Breast epithelium (tissue), 4 donors: Measurements from ENCODE around the gene ARHGAP10. TPM values are rescaled to one million over a fixed set of nuclear protein-coding genes. Genes with fewer than 3 reads are reported as not detected.

Experiments
- DNase-seq, 2 donors: peaks; one replicate each; pipeline ENCODE4 v3.0.0-alpha.2; 2019; ENCODE audit warnings: low spot score in 2 of 2
- H3K27ac ChIP-seq, 2 donors: fragments of 200-600 bp; sonication (generic) in 1 of 2; one replicate each; pipeline ENCODE4 v1.5.1; 2016 to 2019; ENCODE audit warnings: mild to moderate bottlenecking in 1 of 2
- H3K27me3 ChIP-seq, 2 donors: fragments of 200-600 bp; sonication (generic) in 1 of 2; one replicate each; pipeline versions ENCODE4 v1.5.1 to v1.6.0; 2017 to 2019; ENCODE audit warnings: control low read depth in 1 of 2, mild to moderate bottlenecking in 1 of 2
- H3K36me3 ChIP-seq: fragments of 200-600 bp; one replicate; pipeline ENCODE4 v1.5.1; 2019
- H3K4me1 ChIP-seq, 2 donors: fragments of 200-600 bp; sonication (generic); one replicate each; pipeline ENCODE4 v1.5.1; 2016 to 2019; ENCODE audit warnings: control low read depth in 1 of 2
- H3K4me3 ChIP-seq, 3 donors: fragments of 200-600 bp; sonication (generic); 1 replicate in 2 of 3; 2 replicates in 1 of 3; pipeline ENCODE4 v1.5.1; 2016 to 2019; ENCODE audit warnings: mild to moderate bottlenecking in 3 of 3, moderate library complexity in 2 of 3
- H3K9me3 ChIP-seq, 2 donors: fragments of 200-600 bp; sonication (generic) in 1 of 2; one replicate each; pipeline ENCODE4 v1.5.1; 2016 to 2019; ENCODE audit warnings: control low read depth in 1 of 2
- POLR2A ChIP-seq: fragments of 450-650 bp; IDR thresholded peaks from one replicate; pipeline ENCODE4 v1.6.1; 2016; ENCODE audit warnings: antibody characterized with exemption, mild to moderate bottlenecking, moderate library complexity
- POLR2AphosphoS5 ChIP-seq, 3 donors: sonication (generic); formaldehyde crosslinking; IDR thresholded peaks; one replicate each; pipeline ENCODE4 v1.6.1; 2017; ENCODE audit warnings: antibody characterized with exemption in 3 of 3
- intact Hi-C: fragments of 100-400 bp; cut with DNase I; formaldehyde crosslinking; loops from one replicate; pipeline ENCODE4 v1.15.1; 2023; ENCODE audit warnings: low total_unique reads
- total RNA-seq, 3 donors: library from RNA; depleted of rRNA; stranded (reverse); fragments of >200 nt; gene quantifications; one replicate each; pipeline ENCODE4 v1.1.0, GENCODE V29; 2016
- TF ChIP-seq, protein P1 (sequence below), 3 donors: fragments of 450-650 bp; IDR thresholded peaks; one replicate each; pipeline ENCODE4 v1.5.1; 2016 to 2017; ENCODE audit warnings: antibody characterized with exemption in 3 of 3, mild to moderate bottlenecking in 3 of 3, moderate library complexity in 3 of 3

The ARHGAP10 gene
- total RNA-seq, 3 donors from 2014 or later, result 49.5 to 138 (median 62.6) TPM

- TF ChIP-seq POLR2A (no peak), POLR2AphosphoS5 (IDR thresholded peaks at IDR 0.05) (no peak)
- TF ChIP-seq, protein P1, sequence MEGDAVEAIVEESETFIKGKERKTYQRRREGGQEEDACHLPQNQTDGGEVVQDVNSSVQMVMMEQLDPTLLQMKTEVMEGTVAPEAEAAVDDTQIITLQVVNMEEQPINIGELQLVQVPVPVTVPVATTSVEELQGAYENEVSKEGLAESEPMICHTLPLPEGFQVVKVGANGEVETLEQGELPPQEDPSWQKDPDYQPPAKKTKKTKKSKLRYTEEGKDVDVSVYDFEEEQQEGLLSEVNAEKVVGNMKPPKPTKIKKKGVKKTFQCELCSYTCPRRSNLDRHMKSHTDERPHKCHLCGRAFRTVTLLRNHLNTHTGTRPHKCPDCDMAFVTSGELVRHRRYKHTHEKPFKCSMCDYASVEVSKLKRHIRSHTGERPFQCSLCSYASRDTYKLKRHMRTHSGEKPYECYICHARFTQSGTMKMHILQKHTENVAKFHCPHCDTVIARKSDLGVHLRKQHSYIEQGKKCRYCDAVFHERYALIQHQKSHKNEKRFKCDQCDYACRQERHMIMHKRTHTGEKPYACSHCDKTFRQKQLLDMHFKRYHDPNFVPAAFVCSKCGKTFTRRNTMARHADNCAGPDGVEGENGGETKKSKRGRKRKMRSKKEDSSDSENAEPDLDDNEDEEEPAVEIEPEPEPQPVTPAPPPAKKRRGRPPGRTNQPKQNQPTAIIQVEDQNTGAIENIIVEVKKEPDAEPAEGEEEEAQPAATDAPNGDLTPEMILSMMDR (IDR thresholded peaks at IDR 0.05), result no peak
- no peaks in the 10 kb centered on the region for H3K36me3 ChIP-seq
- H3K4me1 ChIP-seq, result no peaks in the 10 kb centered on the region
- H3K27ac ChIP-seq, result no peak overlapping the region
- H3K9me3 ChIP-seq, result no peaks in the 10 kb centered on the region
- H3K4me3 ChIP-seq, result no peak overlapping the region
- H3K27me3 ChIP-seq, result no peaks in the 10 kb centered on the region
- intact Hi-C loops, result loop anchor here (10.0 kb wide), 2 partner anchors 87 to 127 kb away; no protein-coding TSS in a partner anchor
- DNase-seq, result no peak
These were observed 5.7 kb downstream of the ARHGAP10 start for GRCh38 chr4:147737623-147738022.

DNA sequence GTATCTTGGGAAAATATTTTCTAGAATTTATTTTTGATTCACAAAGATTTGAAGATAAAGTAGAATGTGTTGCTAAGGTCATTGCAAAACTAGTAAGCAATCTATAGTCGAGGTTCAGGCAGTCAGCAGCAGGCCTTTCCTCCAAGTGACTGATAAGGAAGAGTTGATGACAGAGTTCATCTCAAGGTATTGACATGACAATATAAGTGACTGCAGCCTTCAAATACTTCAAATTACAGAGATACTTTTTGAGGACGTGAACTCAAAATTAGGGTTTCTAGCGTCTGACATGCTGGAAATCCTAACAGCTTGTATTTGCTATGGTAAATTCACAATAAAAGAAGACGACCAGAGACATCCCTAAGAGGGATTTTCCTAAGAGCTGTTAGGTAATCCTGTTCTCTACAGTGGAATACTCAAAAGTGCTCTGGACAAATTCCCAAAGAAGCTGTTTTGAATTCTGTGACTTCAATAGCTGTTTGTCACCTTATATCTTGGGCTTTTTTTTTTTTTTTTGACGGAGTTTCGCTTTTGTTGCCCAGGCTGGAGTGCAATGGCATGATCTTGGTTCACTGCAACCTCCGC, 7.4 kb downstream of the ARHGAP10 start:
- no peaks in the 10 kb centered on the region for H3K4me1 ChIP-seq
- no peaks in the 10 kb centered on the region for H3K36me3 ChIP-seq
- no peaks in the 10 kb centered on the region for H3K27me3 ChIP-seq
- H3K27ac ChIP-seq, result no peak overlapping the region
- no peak for DNase-seq
- no peak for TF ChIP-seq POLR2A
- no peak for TF ChIP-seq POLR2AphosphoS5 (IDR thresholded peaks at IDR 0.05)
- TF ChIP-seq, protein P1 (IDR thresholded peaks at IDR 0.05), result no peak
- intact Hi-C loops, result loop anchor here (10.0 kb wide), 2 partner anchors 85 to 125 kb away; no protein-coding TSS in a partner anchor
- H3K4me3 ChIP-seq, result no peak overlapping the region
- no peaks in the 10 kb centered on the region for H3K9me3 ChIP-seq

- DNase-seq, result no peak
- Histone ChIP-seq H3K27ac (no peak overlapping the region), H3K9me3 (no peaks in the 10 kb centered on the region), H3K4me1 (no peaks in the 10 kb centered on the region), H3K4me3 (no peak overlapping the region), H3K36me3 (no peaks in the 10 kb centered on the region), H3K27me3 (no peaks in the 10 kb centered on the region)
- intact Hi-C loops, result no loop called here
- TF ChIP-seq POLR2A, result no peak
- TF ChIP-seq POLR2AphosphoS5 (IDR thresholded peaks at IDR 0.05), result no peak
- TF ChIP-seq, protein P1 (IDR thresholded peaks at IDR 0.05), result no peak
These were observed 8.3 kb downstream of the ARHGAP10 start for GRCh38 chr4:147740176-147740575.

DNA sequence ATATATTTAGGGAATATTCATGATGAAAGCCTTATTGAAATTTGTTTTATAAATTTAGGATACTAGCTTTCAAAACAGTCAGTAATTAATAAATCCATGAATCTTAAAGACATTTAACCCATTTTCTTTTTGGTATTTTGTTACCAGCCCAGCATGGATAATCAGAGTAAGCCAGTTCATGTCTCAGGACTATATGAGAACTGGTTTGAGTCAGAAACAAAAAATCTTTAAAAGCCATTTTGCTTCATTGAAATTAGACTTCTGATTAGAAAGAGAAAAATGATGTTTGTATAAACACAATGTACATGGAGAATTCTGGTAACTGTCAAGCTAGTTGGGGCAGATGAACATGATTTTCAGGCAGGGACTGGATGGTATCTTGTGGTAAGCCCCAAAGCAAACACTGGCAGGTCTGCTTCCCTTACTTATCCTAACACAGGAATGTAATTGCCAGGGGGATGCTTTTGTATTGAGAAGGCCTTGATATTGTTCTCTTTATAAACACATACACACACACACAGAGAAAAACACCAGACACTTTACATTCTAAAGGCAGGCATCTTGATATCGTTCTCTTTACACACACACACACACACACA, 9.4 kb downstream of the ARHGAP10 start:
- no peaks in the 10 kb centered on the region for H3K36me3 ChIP-seq
- no peak for TF ChIP-seq POLR2A
- no peak for TF ChIP-seq POLR2AphosphoS5 (IDR thresholded peaks at IDR 0.05)
- TF ChIP-seq, protein P1 (IDR thresholded peaks at IDR 0.05), result no peak
- intact Hi-C loops, result no loop called here
- H3K9me3 ChIP-seq, result no peaks in the 10 kb centered on the region
- no peak for DNase-seq
- no peaks in the 10 kb centered on the region for H3K4me1 ChIP-seq
- no peak overlapping the region for H3K4me3 ChIP-seq
- H3K27me3 ChIP-seq, result no peaks in the 10 kb centered on the region
- H3K27ac ChIP-seq, result no peak overlapping the region

DNA sequence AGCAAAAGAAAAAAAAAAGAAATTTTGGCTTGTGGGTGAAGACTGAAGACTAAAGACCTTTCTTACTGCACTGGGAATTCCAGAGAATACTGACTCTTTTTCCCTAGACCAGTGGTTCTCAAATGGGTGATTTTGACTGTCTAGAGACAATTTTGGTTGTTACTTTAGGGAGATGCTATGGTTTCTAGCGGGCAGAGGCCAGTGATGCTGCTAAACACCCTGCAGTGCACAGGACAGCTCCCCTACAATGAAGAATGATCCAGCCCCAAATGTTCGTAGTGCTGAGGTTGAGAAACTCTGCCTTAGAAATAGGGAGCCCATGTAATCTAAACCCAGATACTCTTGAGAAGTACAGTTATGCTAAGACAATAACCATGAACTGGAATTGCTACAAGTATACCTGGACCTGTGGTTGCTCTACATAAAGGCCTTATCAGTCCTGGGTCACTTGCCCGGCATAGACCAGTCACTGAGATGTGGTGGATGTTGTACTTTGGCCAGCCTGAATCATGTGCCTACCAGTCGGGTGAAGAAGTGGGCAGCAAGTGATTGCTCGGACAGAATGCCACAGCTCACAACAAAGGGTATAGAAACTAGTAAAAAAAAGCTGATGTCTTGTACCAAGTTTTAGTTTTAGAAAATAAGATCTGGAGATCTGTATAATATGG, 16.0 kb downstream of the ARHGAP10 start:
- Histone ChIP-seq H3K27ac (no peak overlapping the region), H3K4me1 (no peaks in the 10 kb centered on the region), H3K9me3 (no peaks in the 10 kb centered on the region), H3K36me3 (no peaks in the 10 kb centered on the region), H3K27me3 (no peaks in the 10 kb centered on the region), H3K4me3 (no peak overlapping the region)
- TF ChIP-seq POLR2A, result no peak
- TF ChIP-seq, protein P1 (IDR thresholded peaks at IDR 0.05), result no peak
- TF ChIP-seq POLR2AphosphoS5 (IDR thresholded peaks at IDR 0.05), result no peak
- DNase-seq, result no peak
- intact Hi-C loops, result no loop called here
